H1 (cell line): ENCODE measurements around the gene WNK4. TPM values are rescaled to one million over a fixed set of nuclear protein-coding genes. Genes with fewer than 3 reads are reported as not detected.

Source experiments
- ASH2L ChIP-seq: fragments of 200-600, 300-600 bp; sonication (generic); IDR thresholded peaks from one replicate; pipeline ENCODE4 v1.7.1; 2017; ENCODE audit warnings: low read length
- BACH1 ChIP-seq: IDR thresholded peaks from 2 replicates; pipeline ENCODE4 v1.6.1; 2012; ENCODE audit warnings: low read length, improper control_type of control experiment
- BCL11A ChIP-seq, 2 experiments: IDR thresholded peaks; one replicate each; pipeline ENCODE4 v1.6.1; 2011; ENCODE audit warnings: low read depth in 2 of 2, low read length in 2 of 2, mild to moderate bottlenecking in 2 of 2
- CHD2 ChIP-seq: IDR thresholded peaks from 2 replicates; pipeline ENCODE4 v1.6.1; 2012; ENCODE audit warnings: low read length, improper control_type of control experiment
- CREB1 ChIP-seq: IDR thresholded peaks from 2 replicates; pipeline ENCODE4 v1.6.1; 2012; ENCODE audit warnings: inconsistent platforms
- CTBP2 ChIP-seq: IDR thresholded peaks from 2 replicates; pipeline ENCODE4 v1.7.0; 2011; ENCODE audit warnings: borderline replicate concordance, mild to moderate bottlenecking, moderate library complexity, mixed read lengths, low read length; ENCODE audit not compliant: insufficient read depth, insufficient read length
- EP300 ChIP-seq, 2 experiments: IDR thresholded peaks; 1 replicate in 1 of 2; 2 replicates in 1 of 2; pipeline ENCODE4 v1.6.1; 2011 to 2012; ENCODE audit warnings: low read depth in 2 of 2, low read length in 2 of 2, mild to moderate bottlenecking in 2 of 2, borderline replicate concordance in 1 of 2, inconsistent platforms in 1 of 2, moderate library complexity in 1 of 2
- GTF2F1 ChIP-seq: IDR thresholded peaks from 2 replicates; pipeline ENCODE4 v1.6.1; 2012; ENCODE audit warnings: low read depth, low read length, improper control_type of control experiment, borderline replicate concordance
- JUN ChIP-seq: IDR thresholded peaks from 2 replicates; pipeline ENCODE4 v1.6.1; 2011; ENCODE audit warnings: low read depth, mild to moderate bottlenecking, improper control_type of control experiment, low read length
- MAFK ChIP-seq: IDR thresholded peaks from 2 replicates; pipeline ENCODE4 v1.6.1; 2012; ENCODE audit warnings: low read depth, mild to moderate bottlenecking, improper control_type of control experiment, low read length
- PHF8 ChIP-seq: fragments of 200-600 bp; sonication (generic); conservative IDR thresholded peaks from 2 replicates; pipeline ENCODE4 v1.7.1; 2012; ENCODE audit warnings: low read depth, mild to moderate bottlenecking, inconsistent platforms, low read length, moderate library complexity
- POLR2A ChIP-seq, 2 experiments: IDR thresholded peaks; 1 replicate in 1 of 2; 2 replicates in 1 of 2; pipeline ENCODE4 v1.6.1; 2011; ENCODE audit warnings: low read depth in 2 of 2, low read length in 2 of 2, mild to moderate bottlenecking in 2 of 2; ENCODE audit errors: control extremely low read depth in 1 of 2
- RBBP5 ChIP-seq: IDR thresholded peaks from 2 replicates; pipeline ENCODE4 v1.7.1; 2012; ENCODE audit warnings: low read depth, mild to moderate bottlenecking, inconsistent platforms, low read length, moderate library complexity, borderline replicate concordance
- SAP30 ChIP-seq: fragments of 300-600 bp; sonication (generic); IDR thresholded peaks from 2 replicates; pipeline ENCODE4 v1.7.1; 2012; ENCODE audit warnings: low read length, moderate library complexity, mild to moderate bottlenecking, inconsistent platforms; ENCODE audit not compliant: insufficient read depth, insufficient replicate concordance
- SIRT6 ChIP-seq: IDR thresholded peaks from one replicate; pipeline ENCODE4 v1.7.1; 2012; ENCODE audit warnings: low read length, inconsistent platforms
- SIX5 ChIP-seq: IDR thresholded peaks from 2 replicates; pipeline ENCODE4 v1.6.1; 2011; ENCODE audit warnings: mild to moderate bottlenecking, low read depth, low read length
- SP4 ChIP-seq: IDR thresholded peaks from 2 replicates; pipeline ENCODE4 v1.6.1; 2012; ENCODE audit warnings: low read length, inconsistent platforms
- TAF1 ChIP-seq: IDR thresholded peaks from 2 replicates; pipeline ENCODE4 v1.6.1; 2011; ENCODE audit warnings: mild to moderate bottlenecking, low read depth, low read length
- TCF12 ChIP-seq: IDR thresholded peaks from 2 replicates; pipeline ENCODE4 v1.6.1; 2011; ENCODE audit warnings: low read depth, mild to moderate bottlenecking, low read length
- TEAD4 ChIP-seq: IDR thresholded peaks from 2 replicates; pipeline ENCODE4 v1.6.1; 2012; ENCODE audit warnings: low read depth, low read length, inconsistent platforms, mixed read lengths
- YY1 ChIP-seq: IDR thresholded peaks from 2 replicates; pipeline ENCODE4 v1.6.1; 2011; ENCODE audit warnings: low read depth, mild to moderate bottlenecking, low read length
- polyA plus RNA-seq, 7 experiments: library from polyadenylated mRNA; depleted of rRNA in 3 of 7; stranded (reverse) in 5 of 7; unstranded in 2 of 7; fragments of >200 nt in 5 of 7; fragments of 200-250 nt in 2 of 7; gene quantifications; 1 replicate in 5 of 7; 2 replicates in 1 of 7; 4 replicates in 1 of 7; pipeline versions ENCODE4 v1.2.1 to v1.2.3, GENCODE V29; 2011 to 2013; ENCODE audit warnings: missing spikeins in 2 of 7, mixed read lengths in 2 of 7
- total RNA-seq: library from RNA; stranded (reverse); fragmentation: NEBNext Ultra II Directional; extraction: Animal tissue kit (Norgen Biotek cat#: 25700); gene quantifications from 2 replicates; pipeline ENCODE4 v1.2.1, GENCODE V29; 2021
- TF ChIP-seq, protein P1 (sequence below): IDR thresholded peaks from 2 replicates; pipeline ENCODE4 v1.6.1; 2012; ENCODE audit warnings: low read length, inconsistent platforms
- TF ChIP-seq, protein P2 (sequence below): IDR thresholded peaks from 2 replicates; pipeline ENCODE4 v1.6.1; 2012; ENCODE audit warnings: inconsistent platforms

WNK4 gene
- total and polyA plus RNA-seq, 2 of the 8 experiments (the other 6 are each of a cell fraction or from before 2014, with no cell fraction given): 0.21 to 1.7 TPM

DNA sequence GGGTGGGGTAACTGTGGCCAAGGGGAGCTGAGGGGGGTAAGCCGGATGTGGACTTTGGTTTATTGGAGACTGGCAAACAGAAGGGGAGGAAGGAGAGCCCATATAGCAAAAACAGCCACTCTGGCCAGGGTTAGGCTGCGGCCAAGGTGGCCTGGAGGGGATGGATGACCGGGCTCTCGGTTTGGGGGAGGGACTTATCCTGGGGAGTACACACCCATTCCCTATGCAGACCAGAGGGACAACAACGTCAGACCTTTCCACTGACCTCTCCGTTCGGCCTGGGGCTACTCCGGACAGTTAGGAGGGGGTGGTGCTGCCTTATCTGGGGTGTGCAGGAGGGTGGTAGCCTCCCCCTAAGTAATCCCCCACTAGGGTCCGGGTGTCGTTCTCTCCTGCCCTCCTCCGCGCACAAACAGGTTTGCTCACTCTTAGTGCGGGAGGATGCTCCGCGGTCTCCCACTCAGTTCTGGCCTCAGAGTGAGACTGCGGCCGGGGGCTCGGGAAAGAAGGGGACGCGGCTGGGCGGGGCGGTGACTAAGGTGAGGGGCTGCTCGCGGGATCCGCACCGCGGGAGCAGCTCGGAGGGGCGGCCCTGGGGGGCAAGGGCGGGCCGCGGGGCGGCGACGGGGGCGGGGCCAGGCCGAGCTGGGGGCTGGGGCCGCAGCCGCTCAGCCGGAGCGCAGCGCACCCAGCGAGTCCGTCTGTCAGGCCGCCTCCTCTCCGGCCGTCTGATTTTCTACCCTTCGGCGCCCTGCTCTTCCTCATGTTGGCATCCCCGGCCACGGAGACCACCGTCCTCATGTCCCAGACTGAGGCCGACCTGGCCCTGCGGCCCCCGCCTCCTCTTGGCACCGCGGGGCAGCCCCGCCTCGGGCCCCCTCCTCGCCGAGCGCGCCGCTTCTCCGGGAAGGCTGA is at the start of gene WNK4 (continued):
- no peak for TF ChIP-seq EP300 (IDR thresholded peaks at IDR 0.05; ENCODE audit: borderline replicate concordance in 1 of 2, low read depth in 2 of 2, low read length in 2 of 2)
- no peak for TF ChIP-seq TCF12
- TF ChIP-seq SIX5: no peak
- TF ChIP-seq, protein P1, sequence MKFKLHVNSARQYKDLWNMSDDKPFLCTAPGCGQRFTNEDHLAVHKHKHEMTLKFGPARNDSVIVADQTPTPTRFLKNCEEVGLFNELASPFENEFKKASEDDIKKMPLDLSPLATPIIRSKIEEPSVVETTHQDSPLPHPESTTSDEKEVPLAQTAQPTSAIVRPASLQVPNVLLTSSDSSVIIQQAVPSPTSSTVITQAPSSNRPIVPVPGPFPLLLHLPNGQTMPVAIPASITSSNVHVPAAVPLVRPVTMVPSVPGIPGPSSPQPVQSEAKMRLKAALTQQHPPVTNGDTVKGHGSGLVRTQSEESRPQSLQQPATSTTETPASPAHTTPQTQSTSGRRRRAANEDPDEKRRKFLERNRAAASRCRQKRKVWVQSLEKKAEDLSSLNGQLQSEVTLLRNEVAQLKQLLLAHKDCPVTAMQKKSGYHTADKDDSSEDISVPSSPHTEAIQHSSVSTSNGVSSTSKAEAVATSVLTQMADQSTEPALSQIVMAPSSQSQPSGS: no peak
- TF ChIP-seq SIRT6: no peak
- no peak for TF ChIP-seq MAFK
- no peak for TF ChIP-seq CHD2
- no peak for TF ChIP-seq JUN
- TF ChIP-seq PHF8: no peak
- TF ChIP-seq, protein P2, sequence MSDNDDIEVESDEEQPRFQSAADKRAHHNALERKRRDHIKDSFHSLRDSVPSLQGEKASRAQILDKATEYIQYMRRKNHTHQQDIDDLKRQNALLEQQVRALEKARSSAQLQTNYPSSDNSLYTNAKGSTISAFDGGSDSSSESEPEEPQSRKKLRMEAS: no peak
- no peak for TF ChIP-seq SAP30
- no peak for TF ChIP-seq GTF2F1
- TF ChIP-seq CREB1: no peak
- no peak for TF ChIP-seq YY1
- TF ChIP-seq BCL11A (IDR thresholded peaks at IDR 0.05; ENCODE audit: low read depth in 2 of 2, low read length in 2 of 2): no peak
- TF ChIP-seq TEAD4: no peak
- TF ChIP-seq ASH2L: peak; percentile 30
- TF ChIP-seq TAF1: peak; percentile 50; the same call in 1 of the 2 replicates
- TF ChIP-seq CTBP2: peak; percentile 50
- no peak for TF ChIP-seq SP4
- TF ChIP-seq POLR2A (IDR thresholded peaks at IDR 0.05; ENCODE audit: control extremely low read depth in 1 of 2, low read depth in 2 of 2, low read length in 2 of 2): peak in 1 of 2 experiments; percentile 77; a peak in 2 of 3 replicates
- peak; percentile 21; the same call in 1 of the 2 replicates for TF ChIP-seq RBBP5
- no peak for TF ChIP-seq BACH1
